GM18517 (cell line): ENCODE measurements around the gene SLIT3.

Experiments
- ATAC-seq: cut with Tn5 transposase; IDR thresholded peaks from one replicate; pipeline ENCODE4 v1.9.1; 2021; ENCODE audit warnings: mild to moderate bottlenecking, moderate library complexity; ENCODE audit not compliant: unreplicated experiment

The SLIT3 gene

DNA sequence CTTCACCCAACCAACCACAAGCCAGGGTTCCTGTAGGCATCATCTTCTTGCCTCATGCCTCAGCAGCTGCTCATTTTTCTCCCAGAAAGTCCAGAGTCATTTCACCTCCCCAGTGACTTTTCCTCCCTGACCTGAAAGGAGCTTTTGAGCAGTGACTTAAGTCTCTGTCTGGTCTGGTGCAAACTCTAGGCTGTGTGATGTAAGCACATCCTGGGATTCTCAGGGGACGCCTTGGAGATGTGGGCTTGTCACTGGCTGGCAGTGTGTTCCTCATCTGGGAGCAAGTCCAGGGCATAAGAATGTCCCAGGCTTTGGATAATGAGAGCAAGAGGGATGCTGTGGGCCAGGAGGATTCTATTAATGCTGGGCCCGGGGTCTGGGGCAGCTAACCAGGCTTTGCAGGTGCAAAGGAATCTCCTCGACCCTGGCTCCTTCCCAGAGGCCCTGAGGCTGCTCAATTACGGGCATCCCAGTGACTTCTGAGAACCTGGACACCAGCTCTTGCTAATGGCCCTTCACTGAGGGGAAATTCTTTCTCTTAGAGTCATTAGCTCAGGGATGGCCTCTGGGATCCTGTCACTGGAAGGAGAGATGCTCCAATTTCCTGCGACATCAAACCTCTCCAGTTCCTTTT is 510.8 kb downstream of the SLIT3 start:
- no peak for ATAC-seq

DNA sequence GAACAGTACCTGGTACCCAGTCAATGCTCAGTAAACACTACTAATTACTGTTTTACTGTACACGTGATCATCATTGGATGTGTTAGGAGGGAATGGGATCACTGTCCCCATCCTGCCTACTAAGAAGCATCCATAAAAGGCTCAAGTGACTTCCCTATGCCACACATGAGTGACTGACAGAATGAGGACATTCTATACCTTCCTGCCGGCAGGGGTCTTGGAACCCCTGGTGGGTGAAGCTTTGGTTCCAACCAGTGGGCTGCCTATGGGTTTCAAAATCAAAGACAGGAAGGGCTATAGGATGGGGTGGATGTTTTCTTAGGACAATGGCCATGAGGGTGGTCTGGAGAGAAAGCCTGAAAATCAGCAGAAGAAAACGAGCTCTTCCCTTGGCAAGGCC is 512.2 kb downstream of the SLIT3 start:
- ATAC-seq: no peak

DNA sequence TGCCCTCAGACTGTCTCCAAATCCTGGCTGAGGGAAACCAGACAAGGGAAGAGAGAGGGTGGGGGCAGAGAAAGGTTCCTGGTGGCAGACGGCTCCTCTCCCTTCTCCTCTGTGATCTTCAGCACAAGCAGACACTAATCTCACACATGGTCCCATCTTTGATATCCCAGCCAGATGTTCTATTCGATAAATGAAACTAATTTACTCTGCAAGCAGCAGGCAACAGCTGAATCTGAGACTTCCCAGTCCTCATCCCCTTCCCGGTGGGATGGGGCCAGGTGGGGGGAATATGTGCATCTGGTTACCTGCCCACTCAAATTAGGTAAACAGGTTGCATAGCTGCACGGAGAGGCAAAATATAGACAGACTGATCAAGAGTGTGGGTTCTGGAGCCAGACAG is 512.8 kb downstream of the SLIT3 start:
- ATAC-seq: no peak

DNA sequence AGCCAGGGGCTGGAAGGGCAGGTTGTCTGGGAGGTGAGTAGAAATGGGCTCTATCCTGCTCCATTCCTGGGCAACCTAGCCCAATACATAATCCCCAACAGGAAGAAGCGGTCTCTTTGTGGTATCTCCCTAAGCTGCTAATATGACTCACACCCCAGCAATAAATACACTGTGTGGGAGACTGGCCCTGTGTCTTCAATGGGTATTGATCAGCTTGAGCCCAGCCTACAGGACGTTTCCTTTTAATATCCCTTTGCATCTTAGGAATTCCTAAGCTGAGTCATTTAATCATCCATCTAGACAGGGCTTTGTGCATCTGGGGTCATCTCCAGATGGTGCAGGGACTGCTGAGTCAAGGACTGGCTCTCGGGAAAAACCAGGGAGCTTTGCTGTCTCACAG is 514.8 kb downstream of the SLIT3 start:
- ATAC-seq: no peak

DNA sequence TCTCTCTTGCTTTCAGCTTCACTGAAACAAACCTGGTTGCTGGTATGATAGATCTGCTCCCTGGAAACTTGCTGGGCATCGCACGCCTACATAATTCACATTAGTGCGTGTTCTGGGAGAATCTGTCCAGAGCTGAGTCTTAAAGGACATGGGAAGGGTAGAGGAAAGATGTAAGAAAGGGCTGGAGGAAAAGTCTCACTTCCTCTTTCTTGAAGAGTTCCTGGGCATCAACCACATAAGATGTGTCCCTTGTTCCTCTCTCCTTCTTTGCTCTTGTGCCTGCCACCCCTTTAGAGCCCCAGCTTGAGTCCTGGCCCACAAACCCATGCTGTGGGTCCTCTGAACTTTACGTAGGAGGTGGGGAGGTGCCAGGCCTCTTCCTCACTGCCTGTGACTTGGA is 516.5 kb downstream of the SLIT3 start:
- no peak for ATAC-seq

DNA sequence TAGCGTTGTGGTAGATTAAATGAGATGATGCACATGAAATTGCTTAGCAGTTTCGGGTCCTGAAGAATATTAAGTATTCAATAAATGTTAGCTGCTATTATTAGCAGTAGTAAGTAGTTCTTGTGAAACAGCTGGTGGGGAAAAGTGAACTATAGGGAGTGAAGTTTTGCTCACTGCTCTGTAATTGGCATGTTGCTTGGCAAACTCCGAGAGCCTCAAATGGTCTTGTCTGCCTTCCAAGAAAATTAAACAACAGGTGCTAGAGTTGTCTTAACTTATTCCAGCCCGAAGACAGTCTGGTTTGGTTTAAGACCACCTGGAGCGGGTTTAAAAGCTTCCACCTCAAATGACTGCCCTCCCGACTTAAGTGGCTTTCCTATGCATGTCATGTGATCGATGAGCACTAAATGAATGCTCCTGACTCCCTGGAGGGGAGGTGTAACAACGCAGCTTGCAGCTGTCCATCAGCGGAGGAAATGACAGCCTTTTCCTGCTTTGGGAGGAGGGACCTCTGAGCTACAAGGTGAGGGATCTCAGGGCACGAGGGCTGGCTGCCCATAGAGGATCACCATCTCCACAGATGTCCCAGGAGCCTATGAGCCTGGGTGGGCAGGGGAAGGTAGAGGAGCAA is 518.9 kb downstream of the SLIT3 start:
- ATAC-seq: no peak

DNA sequence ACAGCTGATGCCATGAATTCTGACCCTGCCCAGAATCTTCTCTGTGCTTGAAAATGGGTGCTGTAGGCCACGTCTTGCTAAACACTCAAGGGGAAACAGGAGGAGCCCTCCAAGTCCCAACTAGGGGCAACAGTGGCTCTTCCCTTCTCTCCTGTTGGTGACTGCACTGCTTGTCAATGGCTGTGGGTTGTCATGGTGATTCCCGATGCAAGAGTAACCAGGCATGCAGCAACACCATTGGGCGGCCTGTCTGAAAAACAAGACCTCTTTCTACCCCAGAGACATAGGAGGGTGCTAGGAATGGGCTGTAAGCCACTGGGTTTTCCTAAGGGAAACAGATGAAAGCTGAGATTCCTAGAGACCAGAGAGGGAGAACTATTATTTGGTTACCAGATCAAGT is 520.1 kb downstream of the SLIT3 start:
- no peak for ATAC-seq

DNA sequence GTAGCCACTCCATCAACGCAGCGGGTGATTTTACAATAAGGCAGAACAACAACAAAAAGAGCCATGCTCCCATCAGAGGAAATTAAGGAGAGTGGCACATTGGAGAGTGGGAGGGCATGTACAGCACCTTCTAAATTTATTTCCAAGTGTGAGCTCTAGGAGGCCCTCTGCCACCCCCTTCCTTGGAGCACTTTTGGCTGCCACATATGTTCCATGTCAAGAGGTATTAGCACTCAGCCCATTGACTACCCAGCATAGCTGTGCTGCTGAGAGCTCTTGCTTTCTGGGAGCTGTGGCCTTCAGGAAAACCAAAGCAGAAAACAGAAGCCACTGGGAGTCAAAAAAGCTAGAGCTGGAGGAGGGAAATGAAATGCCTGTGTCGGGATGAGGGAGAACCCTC is 521.6 kb downstream of the SLIT3 start:
- ATAC-seq: no peak

DNA sequence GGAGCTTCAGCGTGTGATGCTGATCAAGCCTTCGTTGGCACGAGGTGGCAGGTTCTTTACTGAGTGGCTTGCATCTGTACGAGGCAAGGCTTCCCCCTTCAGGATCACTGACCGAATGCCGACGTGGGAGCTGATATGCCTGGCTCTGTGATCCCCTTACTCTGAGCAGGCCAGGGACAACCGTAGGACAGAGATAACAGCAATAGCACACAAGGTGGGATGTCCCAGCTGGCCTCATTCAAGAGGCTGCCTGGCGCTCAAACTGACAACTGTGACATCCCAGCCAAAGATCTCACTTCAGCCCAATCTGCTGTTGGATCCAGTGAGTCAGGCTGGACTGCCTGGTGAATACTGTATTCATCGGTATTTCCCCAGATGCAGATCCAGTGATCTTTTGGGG is 522.4 kb downstream of the SLIT3 start:
- no peak for ATAC-seq

DNA sequence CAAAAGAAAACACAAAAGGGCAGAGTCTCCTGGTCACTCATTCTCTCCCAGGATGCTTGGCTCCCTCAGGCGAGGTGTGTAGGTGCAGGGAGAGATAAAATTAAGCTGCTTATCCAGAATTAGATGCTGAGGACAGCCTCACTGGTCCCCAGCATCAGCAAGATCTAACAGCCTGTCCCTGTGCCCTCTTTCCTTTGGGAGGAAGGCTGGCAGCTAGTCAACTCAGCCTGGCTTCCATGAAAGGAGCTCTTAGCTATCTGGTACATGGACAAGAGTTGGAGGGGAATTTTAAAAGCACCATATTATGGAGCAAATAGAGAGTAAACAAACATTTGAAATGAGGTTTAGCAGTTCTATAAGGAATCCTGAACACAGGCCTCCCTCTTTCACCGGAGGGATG is 523.3 kb downstream of the SLIT3 start:
- no peak for ATAC-seq

DNA sequence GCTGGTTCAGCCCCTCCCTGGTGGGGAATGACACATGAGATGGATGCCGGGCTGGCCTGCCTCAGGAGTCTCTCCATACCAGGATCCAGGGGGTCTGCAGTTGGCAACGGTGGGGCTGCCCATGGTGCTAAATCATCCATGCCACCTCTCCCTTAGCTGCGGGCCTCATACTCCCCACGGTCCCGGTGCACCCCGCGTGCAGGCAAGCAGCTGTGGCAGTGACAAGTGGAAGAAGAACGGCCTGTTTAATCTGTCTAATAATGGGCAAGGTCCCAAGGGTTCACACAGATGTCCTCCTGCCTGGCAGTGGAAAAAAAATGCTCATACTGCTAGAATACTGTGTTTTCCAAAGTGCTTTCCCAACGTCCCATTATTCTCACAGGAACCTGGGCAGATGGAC is 524.9 kb downstream of the SLIT3 start:
- no peak for ATAC-seq

DNA sequence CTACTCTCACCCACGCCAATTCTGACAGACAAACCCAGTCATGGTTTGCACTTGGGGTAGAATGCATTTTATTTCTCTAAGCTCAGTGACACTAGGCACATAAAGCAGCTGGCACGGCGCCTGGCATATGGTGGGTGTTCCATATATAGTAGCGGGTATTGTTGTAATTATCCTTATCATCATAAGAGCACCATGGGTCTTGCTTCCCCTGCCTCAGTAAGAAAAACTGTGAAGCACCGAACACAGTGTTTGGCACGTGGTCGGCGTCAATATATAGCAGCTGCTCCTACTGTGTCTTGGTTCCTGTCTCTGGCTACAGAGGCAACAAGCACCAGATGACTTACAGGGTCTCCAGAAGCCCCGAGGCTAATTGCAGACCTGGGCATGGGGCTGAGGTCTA is 527.7 kb downstream of the SLIT3 start:
- no peak for ATAC-seq

DNA sequence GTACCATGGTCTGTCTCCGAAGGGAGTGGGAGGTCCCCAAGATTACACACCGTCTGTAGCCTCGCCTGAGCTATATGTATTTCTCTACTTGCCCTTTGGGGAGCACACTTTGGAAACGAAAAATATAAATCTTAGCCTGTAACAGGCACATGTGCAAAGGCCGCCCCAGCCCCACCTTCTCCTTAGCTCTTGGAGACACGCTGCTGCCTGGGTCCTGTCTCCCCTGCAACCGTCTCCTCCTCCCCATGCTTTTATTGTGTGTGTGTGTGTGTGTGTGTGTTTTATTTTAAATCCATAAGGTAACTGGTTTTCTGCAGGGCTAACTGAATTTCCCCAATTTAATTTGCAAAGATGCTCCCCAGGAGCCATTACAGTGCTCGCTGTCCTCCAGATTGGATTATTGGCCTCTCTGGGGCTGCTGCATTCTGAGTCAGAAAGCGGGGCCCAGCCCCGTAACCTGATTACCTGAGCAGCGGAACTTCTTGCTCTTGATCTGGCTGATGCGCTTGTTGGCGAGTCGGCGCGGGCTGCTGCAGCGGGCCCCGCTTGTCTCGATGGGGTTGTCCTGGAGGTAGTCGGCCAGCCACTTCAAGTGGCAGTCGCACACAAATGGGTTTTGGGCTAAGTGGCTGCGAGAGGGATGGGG is 528.5 kb downstream of the SLIT3 start:
- no peak for ATAC-seq

DNA sequence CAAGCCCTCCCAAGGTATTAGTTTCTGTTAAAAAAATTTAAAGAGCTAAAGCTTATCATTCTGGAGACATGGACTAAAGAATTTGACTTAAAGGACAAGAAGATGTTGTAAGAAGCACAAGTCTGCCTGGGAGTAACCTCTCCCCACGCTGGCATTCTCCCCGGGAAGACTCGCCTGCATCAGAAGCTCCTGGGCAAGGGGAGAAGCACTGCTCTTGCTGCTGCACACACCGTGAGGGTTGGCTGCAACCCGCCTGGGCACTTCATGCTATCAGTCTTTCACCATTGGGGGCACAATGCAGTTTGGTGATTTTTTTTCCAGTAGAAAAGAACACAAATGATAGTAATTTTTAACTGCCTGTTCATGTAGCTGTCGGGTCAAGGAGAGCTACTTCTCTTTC is 529.3 kb downstream of the SLIT3 start:
- ATAC-seq: no peak

DNA sequence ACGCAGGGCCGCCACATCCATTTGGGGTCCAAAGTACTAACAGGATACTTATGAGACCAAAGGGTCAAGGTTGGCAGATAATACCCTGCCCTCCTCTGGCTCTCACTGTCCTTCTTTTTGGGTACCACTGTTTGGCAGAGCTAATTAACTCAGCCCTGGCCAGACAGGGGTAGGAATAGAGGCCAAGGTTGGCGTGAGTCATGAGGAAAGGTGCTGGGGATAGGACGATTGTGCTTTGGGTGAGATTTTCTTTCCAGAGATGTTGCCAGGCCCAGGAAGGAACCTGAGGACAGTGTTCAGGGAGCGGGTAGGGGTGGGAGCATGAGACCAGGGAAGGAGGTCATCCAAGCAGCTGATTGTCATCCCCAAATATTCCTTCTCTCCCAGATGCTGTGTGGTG is 529.9 kb downstream of the SLIT3 start:
- ATAC-seq: no peak

DNA sequence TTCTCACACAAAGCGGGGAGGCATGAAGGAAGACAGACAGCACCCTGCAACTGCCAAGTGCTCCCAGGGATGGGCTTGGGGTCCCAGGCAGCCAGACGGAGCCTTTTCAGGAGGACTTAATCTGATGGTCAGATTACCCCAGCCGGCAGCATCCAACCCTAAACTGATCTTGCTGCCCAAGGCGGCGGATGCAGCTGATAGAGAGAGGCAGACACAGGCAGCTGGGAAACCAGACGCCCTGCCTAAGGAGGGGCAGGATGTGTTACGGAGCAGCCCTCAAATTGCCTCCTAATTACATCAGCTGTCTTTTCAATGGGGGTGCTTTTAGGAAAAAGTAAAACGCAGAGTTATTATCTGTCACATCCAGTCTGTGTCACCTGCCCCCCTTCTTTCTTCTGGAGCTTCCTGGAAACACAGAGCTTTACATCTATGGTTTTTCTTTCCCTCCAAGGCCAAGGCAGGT is 530.9 kb downstream of the SLIT3 start:
- no peak for ATAC-seq

DNA sequence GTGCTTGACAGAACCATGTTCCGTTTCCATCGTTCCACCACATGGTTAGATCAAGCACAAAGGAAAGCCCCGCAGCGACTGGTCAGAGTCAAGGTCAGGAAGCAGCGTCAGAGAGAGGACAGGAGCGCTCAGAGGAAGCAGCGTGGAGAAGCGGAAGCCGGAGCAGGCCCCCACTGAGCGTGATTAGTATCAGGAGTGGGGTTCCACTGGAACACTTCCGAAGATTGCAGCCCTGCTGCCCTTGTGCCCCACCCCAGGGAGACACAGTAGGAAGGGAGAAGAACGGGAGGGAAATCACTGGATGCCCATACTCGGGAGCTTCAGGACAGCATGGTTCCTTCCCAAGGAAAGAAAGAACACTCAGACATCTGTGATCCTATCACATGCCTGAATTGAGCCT is 532.8 kb downstream of the SLIT3 start:
- ATAC-seq: no peak

DNA sequence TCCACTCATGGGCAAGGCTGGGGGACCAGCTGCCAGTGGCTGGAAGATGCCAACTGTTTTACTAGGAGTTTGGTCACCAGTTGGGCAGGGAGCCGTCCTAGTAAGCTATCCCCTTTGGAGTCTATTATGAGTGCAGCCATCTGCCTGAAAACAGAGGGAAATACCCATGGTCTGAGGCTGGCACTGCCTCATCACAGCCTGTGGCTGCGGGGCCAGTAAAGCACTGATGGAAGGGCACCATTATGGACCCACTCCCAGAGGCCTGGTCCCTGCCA is 534.6 kb downstream of the SLIT3 start:
- ATAC-seq: no peak

DNA sequence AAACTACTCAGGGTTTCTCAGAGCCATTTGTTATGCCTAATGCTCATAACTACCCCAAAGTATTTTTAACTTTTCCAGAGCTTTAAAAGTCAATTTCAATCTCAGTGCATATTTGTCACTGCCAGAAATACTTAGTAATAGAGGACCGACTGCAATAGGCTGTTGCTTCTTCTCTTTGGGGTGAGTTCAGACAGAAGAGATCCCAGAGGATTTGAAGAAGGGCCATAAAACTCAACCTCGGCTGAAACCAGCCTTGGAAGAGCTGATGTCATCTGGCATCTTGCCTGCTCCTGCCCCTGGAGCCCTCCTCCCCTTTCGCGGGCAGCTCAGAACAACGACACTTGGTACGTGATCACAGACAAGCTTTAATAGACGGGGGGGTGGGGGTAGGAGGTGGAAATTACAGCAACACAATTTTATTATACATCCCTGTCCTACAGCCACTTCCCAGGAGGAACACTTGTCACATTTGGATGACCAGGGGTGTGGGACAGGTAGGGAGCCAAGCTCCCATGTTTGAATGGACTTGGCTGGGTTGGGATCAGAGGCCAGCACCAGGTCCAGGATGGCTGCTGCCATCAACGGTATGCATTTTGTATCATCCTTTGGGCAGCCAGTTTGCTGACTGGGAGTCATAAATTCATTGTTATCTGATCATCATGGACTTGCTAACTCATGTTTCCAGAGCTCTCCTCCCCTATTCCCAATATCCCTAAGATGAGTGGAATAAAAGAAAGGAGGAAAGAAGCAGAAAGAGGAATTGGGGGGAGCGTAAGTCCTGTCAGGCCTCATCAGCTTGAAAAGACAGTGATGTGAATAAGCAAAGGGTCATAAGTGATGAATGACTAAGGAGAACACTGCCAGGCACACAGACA is 535.2 kb downstream of the SLIT3 start:
- ATAC-seq: no peak

DNA sequence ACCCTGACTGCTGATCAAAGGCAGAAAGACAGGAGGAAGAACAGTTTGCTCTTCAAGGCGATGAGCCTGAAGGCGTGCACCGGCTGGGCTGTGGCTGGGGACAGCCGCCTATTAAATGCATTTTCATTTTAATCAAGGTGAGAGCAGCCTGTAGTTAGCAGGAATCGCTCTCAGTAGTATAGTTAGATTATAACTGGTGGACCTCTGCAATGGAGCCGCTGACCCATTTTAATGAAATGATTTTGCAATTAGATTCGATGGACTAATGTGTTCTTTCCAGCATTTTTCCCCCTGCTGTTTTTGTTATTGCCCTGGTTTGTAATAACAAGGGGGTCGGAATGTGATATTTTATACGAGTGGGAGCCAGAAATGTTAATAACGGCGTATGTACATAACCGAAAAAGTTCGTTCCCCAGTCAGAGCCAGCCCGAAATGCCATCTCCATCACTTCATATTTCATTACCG is 535.8 kb downstream of the SLIT3 start:
- ATAC-seq: no peak

DNA sequence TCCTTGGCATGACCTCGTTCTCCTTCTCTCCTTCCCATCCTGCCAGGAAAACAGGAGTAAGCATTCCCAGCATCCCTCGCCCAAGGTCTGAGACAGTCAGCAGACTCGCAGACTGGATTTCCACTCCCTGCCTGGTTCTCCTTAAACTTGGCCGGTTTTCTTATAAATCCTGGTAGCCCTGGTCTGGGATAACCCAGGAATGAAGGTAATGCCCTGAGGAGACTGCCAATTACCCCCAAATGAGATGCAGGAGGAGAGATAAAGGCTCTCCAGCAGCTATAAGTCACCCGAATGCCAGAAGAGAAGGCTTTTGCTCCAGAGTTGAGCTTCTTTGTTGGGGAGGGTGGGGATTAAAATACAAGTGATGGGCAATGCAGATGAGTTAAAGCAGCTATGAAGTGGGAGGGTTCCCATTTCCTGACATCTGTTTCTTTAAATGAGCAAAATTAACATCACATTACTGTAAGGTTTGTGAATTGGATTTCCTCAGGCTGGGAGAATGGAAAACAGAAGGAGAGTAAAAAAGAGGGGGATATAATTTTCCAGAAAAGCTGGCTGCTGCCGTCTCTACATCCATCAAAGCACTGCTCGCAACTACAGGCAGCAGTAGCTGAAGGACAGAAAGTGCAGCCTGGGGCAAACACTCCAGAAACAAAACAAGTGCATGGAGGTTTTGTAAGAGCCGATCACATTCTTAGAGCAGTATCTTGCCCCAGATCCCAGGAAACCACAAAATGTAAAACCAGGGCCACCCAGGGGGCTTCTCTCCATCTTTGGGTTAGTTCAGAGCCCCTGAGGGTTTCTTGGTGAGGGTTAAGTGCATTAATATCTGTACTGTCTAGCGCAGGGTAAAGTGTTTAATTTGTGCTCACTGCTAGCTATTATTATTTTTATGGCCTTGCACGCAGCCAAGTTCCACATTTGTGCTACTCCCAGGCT is 544.2 kb downstream of the SLIT3 start:
- ATAC-seq: no peak
